Measurements from ENCODE around the gene DXO.

DNA sequence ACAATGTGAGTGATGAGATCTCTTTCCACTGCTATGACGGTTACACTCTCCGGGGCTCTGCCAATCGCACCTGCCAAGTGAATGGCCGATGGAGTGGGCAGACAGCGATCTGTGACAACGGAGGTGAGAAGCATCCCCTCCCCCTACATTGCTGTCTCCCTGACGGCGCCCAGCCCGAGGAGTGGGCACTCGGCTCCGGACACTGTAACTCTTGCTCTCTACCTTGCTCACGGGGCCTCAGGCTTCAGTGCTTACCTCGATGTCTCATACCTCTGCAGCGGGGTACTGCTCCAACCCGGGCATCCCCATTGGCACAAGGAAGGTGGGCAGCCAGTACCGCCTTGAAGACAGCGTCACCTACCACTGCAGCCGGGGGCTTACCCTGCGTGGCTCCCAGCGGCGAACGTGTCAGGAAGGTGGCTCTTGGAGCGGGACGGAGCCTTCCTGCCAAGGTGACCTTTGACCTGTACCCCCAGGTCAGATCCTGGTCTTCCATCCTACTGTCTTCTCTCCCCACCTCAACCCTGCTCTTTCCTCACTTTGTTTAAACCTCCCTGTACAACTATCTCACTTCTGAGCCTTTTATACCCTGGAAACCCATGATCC lies 24.8 kb downstream of the DXO start:
- TF ChIP-seq ZNF543 (CRISPR knock-in tag; IDR thresholded peaks at IDR 0.05) (no peak), ZNF792 (CRISPR knock-in tag; IDR thresholded peaks at IDR 0.05) (no peak), HMG20A (CRISPR knock-in tag; IDR thresholded peaks at IDR 0.05; ENCODE audit: borderline replicate concordance) (no peak)
- TF ChIP-seq, protein P1, sequence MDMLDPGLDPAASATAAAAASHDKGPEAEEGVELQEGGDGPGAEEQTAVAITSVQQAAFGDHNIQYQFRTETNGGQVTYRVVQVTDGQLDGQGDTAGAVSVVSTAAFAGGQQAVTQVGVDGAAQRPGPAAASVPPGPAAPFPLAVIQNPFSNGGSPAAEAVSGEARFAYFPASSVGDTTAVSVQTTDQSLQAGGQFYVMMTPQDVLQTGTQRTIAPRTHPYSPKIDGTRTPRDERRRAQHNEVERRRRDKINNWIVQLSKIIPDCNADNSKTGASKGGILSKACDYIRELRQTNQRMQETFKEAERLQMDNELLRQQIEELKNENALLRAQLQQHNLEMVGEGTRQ (IDR thresholded peaks at IDR 0.05; ENCODE audit: low read depth, low read length) = no peak
- TF ChIP-seq, protein P1 (CRISPR knock-in tag; IDR thresholded peaks at IDR 0.05; ENCODE audit: borderline replicate concordance) = no peak

Measured in HepG2 (cell line).